SK-N-SH (cell line): ENCODE results near the gene CENPE. TPM values are rescaled to one million over a fixed set of nuclear protein-coding genes. Genes with fewer than 3 reads are reported as not detected.
A peak's percentile ranks its signal among the peaks of the same experiment; 100 is the strongest.

Source experiments
- CTCF ChIA-PET: fragments of 300-600, 350-600 bp; formaldehyde crosslinking; extraction: SDS; loops from one replicate; lab custom pipeline; 2021; lab: Yijun Ruan, JAX
- POLR2A ChIA-PET: fragments of 350-600 bp; sonication (Branson Sonifier 250); formaldehyde crosslinking; extraction: SDS; loops from one replicate; lab custom pipeline; 2020; ENCODE audit warnings: antibody characterized with exemption, inconsistent platforms; lab: Yijun Ruan, JAX
- DNase-seq: peaks from one replicate; pipeline ENCODE4 v3.0.0; 2012
- H2AFZ ChIP-seq: fragments of 200-600 bp; sonication (generic); 2 replicates; pipeline ENCODE4 v1.8.1; 2016; ENCODE audit warnings: antibody characterized with exemption, mild to moderate bottlenecking, low read depth
- H3F3A ChIP-seq: fragments of 200-600 bp; sonication (generic); replicated peaks from 2 replicates; pipeline ENCODE3; 2016; ENCODE audit warnings: antibody characterized with exemption, mild to moderate bottlenecking; ENCODE audit not compliant: insufficient read depth
- H3K27ac ChIP-seq, 2 experiments: fragments of 200-500 bp in 1 of 2; fragments of 200-600 bp in 1 of 2; sonication (Bioruptor generic) in 1 of 2; sonication (generic), shearing (Covaris generic) in 1 of 2; 2 replicates each; pipeline versions ENCODE4 v1.5.1 to v1.6.1; 2014 to 2016; ENCODE audit warnings: low read depth in 2 of 2, inconsistent platforms in 1 of 2, low read length in 1 of 2, mild to moderate bottlenecking in 1 of 2, mixed read lengths in 1 of 2
- H3K27me3 ChIP-seq: fragments of 200-600 bp; sonication (generic), shearing (Covaris generic); 2 replicates; pipeline ENCODE4 v1.6.1; 2016; ENCODE audit warnings: mixed run types; ENCODE audit not compliant: insufficient read depth
- H3K36me3 ChIP-seq, 2 experiments: fragments of 200-500 bp in 1 of 2; fragments of 200-600 bp in 1 of 2; sonication (Bioruptor generic) in 1 of 2; sonication (generic) in 1 of 2; replicated peaks in 1 of 2; 2 replicates each; pipeline versions ENCODE3 to v1.5.1; 2014 to 2016; ENCODE audit warnings: low read length in 1 of 2, mild to moderate bottlenecking in 1 of 2; ENCODE audit not compliant: insufficient read depth in 2 of 2, control insufficient read depth in 1 of 2
- H3K4me1 ChIP-seq, 2 experiments: fragments of 200-500 bp in 1 of 2; fragments of 200-600 bp in 1 of 2; sonication (Bioruptor generic) in 1 of 2; sonication (generic), shearing (Covaris generic) in 1 of 2; 2 replicates each; pipeline versions ENCODE4 v1.5.1 to v1.6.1; 2014 to 2016; ENCODE audit warnings: low read depth in 1 of 2, low read length in 1 of 2, mixed run types in 1 of 2; ENCODE audit not compliant: insufficient read depth in 2 of 2, control insufficient read depth in 1 of 2
- H3K4me2 ChIP-seq: fragments of 200-600 bp; sonication (generic), shearing (Covaris generic); 2 replicates; pipeline ENCODE4 v1.6.1; 2017; ENCODE audit warnings: mixed run types
- H3K4me3 ChIP-seq, 2 experiments: fragments of 200-500 bp in 1 of 2; fragments of 200-600 bp in 1 of 2; sonication (Bioruptor generic) in 1 of 2; sonication (generic), shearing (Covaris generic) in 1 of 2; 2 replicates each; pipeline versions ENCODE4 v1.5.1 to v1.8.1; 2014 to 2016; ENCODE audit warnings: low read depth in 2 of 2, inconsistent platforms in 1 of 2, low read length in 1 of 2, mild to moderate bottlenecking in 1 of 2, mixed read lengths in 1 of 2, moderate library complexity in 1 of 2
- H3K79me2 ChIP-seq: fragments of 200-600 bp; sonication (generic); 2 replicates; pipeline ENCODE4 v1.8.1; 2017; ENCODE audit warnings: mild to moderate bottlenecking; ENCODE audit not compliant: insufficient read depth
- H3K9ac ChIP-seq: fragments of 200-600 bp; sonication (generic); 2 replicates; pipeline ENCODE4 v1.6.1; 2017; ENCODE audit warnings: mixed run types
- H3K9me2 ChIP-seq: fragments of 200-600 bp; sonication (generic); 2 replicates; pipeline ENCODE4 v1.6.1; 2017; ENCODE audit warnings: mixed run types
- H3K9me3 ChIP-seq: fragments of 200-600 bp; sonication (generic); 2 replicates; pipeline ENCODE4 v1.6.1; 2017; ENCODE audit warnings: mixed run types, mild to moderate bottlenecking, moderate library complexity
- H4K20me1 ChIP-seq: fragments of 200-600 bp; sonication (generic); 2 replicates; pipeline ENCODE4 v1.6.1; 2017; ENCODE audit warnings: mild to moderate bottlenecking, mixed run types; ENCODE audit not compliant: insufficient read depth
- ELF1 ChIP-seq: IDR thresholded peaks from 2 replicates; pipeline ENCODE4 v1.4.0; 2012
- EP300 ChIP-seq, 2 experiments: IDR thresholded peaks; 2 replicates each; pipeline versions ENCODE4 v1.4.0 to v1.6.1; 2012; ENCODE audit warnings: borderline replicate concordance in 1 of 2, low read depth in 1 of 2, low read length in 1 of 2
- EZH2phosphoT487 ChIP-seq: fragments of 200-600 bp; sonication (generic); IDR thresholded peaks from 2 replicates; pipeline ENCODE4 v1.6.1; 2017; ENCODE audit warnings: low read depth, mixed run types, mild to moderate bottlenecking, antibody characterized with exemption, moderate library complexity, borderline replicate concordance
- FOXM1 ChIP-seq: IDR thresholded peaks from 2 replicates; pipeline ENCODE4 v1.4.0; 2012; ENCODE audit warnings: low read depth, mild to moderate bottlenecking
- GABPA ChIP-seq: IDR thresholded peaks from 2 replicates; pipeline ENCODE4 v1.4.0; 2012; ENCODE audit warnings: low read depth, mild to moderate bottlenecking
- GATA2 ChIP-seq: sonication (generic); formaldehyde crosslinking; IDR thresholded peaks from 2 replicates; pipeline ENCODE4 v1.5.0; 2020; ENCODE audit warnings: mild to moderate bottlenecking, missing genetic modification reagents
- MEF2A ChIP-seq: IDR thresholded peaks from 2 replicates; pipeline ENCODE4 v1.4.0; 2012; ENCODE audit warnings: low read depth, borderline replicate concordance
- MXI1 ChIP-seq: IDR thresholded peaks from 2 replicates; pipeline ENCODE4 v1.6.1; 2012; ENCODE audit warnings: mild to moderate bottlenecking, low read depth, low read length, improper control_type of control experiment
- NFIC ChIP-seq: IDR thresholded peaks from 2 replicates; pipeline ENCODE4 v1.4.0; 2012; ENCODE audit warnings: borderline replicate concordance
- POLR2AphosphoS5 ChIP-seq: IDR thresholded peaks from 2 replicates; pipeline ENCODE4 v1.6.1; 2012; ENCODE audit warnings: low read depth, low read length
- RAD21 ChIP-seq: IDR thresholded peaks from 2 replicates; pipeline ENCODE4 v1.6.1; 2012; ENCODE audit warnings: mild to moderate bottlenecking, low read length
- RCOR1 ChIP-seq: fragments of 150-350 bp; IDR thresholded peaks from 2 replicates; pipeline ENCODE4 v1.6.1; 2017; ENCODE audit warnings: antibody characterized with exemption, low read length
- RFX5 ChIP-seq: IDR thresholded peaks from 2 replicates; pipeline ENCODE4 v1.6.1; 2012; ENCODE audit warnings: mild to moderate bottlenecking, improper control_type of control experiment, low read length
- SMC3 ChIP-seq: IDR thresholded peaks from 2 replicates; pipeline ENCODE4 v1.6.1; 2012; ENCODE audit warnings: low read depth, low read length, improper control_type of control experiment
- YY1 ChIP-seq: IDR thresholded peaks from 2 replicates; pipeline ENCODE4 v1.4.0; 2012; ENCODE audit warnings: low read depth, mild to moderate bottlenecking
- WGBS: methylation state at CpG from one replicate; pipeline ENCODE4 v1.1.6; 2017; ENCODE audit warnings: low lambda C conversion rate; 5-methylcytosine and 5-hydroxymethylcytosine counted together
- polyA plus RNA-seq, 3 experiments: library from polyadenylated mRNA; depleted of rRNA; stranded (reverse); fragments of >200 nt; gene quantifications; 2 replicates each; pipeline ENCODE4 v1.2.3, GENCODE V29; 2012
- TF ChIP-seq, protein P1 (sequence below): IDR thresholded peaks from 2 replicates; pipeline ENCODE4 v1.6.1; 2012; ENCODE audit warnings: mild to moderate bottlenecking, low read depth, low read length, moderate library complexity
- TF ChIP-seq, protein P2 (sequence below): fragments of 200-600 bp; sonication (generic); IDR thresholded peaks from 2 replicates; pipeline ENCODE4 v1.6.1; 2017; ENCODE audit warnings: antibody characterized with exemption, mild to moderate bottlenecking, moderate library complexity
- TF ChIP-seq, protein P3 (sequence below): IDR thresholded peaks from 2 replicates; pipeline ENCODE4 v1.4.0; 2012; ENCODE audit warnings: low read depth, borderline replicate concordance

CENPE gene
- polyA plus RNA-seq, 1 of the 3 experiments (the other 2 are of a cell fraction): 1.7 TPM

DNA sequence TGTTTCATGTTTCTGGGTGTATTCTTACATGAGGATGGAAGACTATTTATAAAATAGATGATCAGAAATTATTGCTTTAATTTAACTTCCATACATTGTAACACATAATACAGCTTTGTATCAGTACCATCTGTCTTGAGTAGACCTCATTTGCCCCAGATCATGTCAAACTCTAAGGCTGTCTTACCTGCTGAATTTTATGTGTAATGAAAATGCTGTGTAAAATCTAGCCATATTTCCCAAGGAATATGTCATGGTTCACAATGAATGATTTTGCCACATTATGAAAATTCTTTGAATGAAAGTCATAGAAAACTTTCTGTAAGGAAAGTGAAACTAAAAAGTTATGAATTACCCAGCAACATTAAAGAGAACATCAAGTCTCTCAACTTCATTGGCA, 105.9 kb downstream of the CENPE start:
- H3K79me2 ChIP-seq: no peaks in the 10 kb centered on the region
- TF ChIP-seq FOXM1 (no peak), YY1 (no peak), MEF2A (no peak), GATA2 (CRISPR knock-in tag) (no peak)
- TF ChIP-seq, protein P1, sequence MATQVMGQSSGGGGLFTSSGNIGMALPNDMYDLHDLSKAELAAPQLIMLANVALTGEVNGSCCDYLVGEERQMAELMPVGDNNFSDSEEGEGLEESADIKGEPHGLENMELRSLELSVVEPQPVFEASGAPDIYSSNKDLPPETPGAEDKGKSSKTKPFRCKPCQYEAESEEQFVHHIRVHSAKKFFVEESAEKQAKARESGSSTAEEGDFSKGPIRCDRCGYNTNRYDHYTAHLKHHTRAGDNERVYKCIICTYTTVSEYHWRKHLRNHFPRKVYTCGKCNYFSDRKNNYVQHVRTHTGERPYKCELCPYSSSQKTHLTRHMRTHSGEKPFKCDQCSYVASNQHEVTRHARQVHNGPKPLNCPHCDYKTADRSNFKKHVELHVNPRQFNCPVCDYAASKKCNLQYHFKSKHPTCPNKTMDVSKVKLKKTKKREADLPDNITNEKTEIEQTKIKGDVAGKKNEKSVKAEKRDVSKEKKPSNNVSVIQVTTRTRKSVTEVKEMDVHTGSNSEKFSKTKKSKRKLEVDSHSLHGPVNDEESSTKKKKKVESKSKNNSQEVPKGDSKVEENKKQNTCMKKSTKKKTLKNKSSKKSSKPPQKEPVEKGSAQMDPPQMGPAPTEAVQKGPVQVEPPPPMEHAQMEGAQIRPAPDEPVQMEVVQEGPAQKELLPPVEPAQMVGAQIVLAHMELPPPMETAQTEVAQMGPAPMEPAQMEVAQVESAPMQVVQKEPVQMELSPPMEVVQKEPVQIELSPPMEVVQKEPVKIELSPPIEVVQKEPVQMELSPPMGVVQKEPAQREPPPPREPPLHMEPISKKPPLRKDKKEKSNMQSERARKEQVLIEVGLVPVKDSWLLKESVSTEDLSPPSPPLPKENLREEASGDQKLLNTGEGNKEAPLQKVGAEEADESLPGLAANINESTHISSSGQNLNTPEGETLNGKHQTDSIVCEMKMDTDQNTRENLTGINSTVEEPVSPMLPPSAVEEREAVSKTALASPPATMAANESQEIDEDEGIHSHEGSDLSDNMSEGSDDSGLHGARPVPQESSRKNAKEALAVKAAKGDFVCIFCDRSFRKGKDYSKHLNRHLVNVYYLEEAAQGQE: no peak
- TF ChIP-seq, all 33 proteins: peak for 0
- ChIA-PET CTCF (interaction anchor here (0.6 to 3.7 kb wide), 20 partner anchors 9 to 681 kb away, joined by 3 to 18 read pairs (median 6); partner anchors contain the start of gene SLC9B2), POLR2A (interaction anchor here (1.4 kb wide), 1 partner anchor 223 kb away, joined by 3 read pairs; the partner anchor contains the start of gene CISD2)
- Histone ChIP-seq H3K36me3 (peaks cover 34 to 54% of the 10 kb centered on the region in 2 experiments), H3F3A (no peaks in the 10 kb centered on the region), H3K9me3 (no peaks in the 10 kb centered on the region), H3K27me3 (no peaks in the 10 kb centered on the region), H3K9me2 (no peaks in the 10 kb centered on the region), H3K4me1 (no peaks in the 10 kb centered on the region; a peak in 1 of 4 replicates), H3K4me2 (peak overlapping the region; percentile 61), H3K9ac (peak overlapping the region; percentile 19; the same call in 1 of the 2 replicates), H3K4me3 (peak overlapping the region in 1 of 2 experiments; percentile 36; a peak in 2 of 4 replicates), H3K27ac (peak overlapping the region in 1 of 2 experiments; percentile 30; a peak in 1 of 4 replicates), H2AFZ (peak overlapping the region; percentile 60), H4K20me1 (no peaks in the 10 kb centered on the region)
- no peak for DNase-seq

DNA sequence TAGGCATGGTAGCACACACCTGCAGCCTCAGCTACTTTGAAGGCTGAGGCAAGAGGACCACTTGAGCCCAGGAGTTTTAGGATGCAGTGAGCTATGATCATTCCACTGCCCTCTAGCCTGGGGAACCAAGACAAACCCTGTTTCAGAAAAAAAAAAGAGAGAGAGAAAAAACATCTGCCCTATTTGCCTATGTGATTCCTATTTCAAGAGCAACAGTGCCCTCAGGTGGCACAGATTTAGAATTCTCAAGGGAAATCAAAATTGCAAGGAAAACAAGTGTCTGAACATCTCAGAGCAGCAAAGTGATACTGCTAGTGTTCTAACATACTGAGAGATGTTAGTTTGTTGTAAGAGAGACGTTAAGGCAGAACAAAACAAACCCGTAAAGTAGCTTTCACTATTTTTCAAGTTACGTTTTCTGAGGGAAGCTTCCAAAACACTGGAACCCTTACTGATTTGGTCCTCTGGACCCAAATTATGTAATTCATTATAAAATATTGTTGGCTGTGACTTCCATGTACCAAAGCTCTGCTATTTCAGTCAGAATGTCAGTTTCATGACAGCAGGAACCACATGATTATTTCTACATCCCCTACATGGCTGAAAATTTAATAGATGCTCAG, 106.4 kb downstream of the CENPE start:
- Histone ChIP-seq H3K4me1 (no peaks in the 10 kb centered on the region), H3K9me2 (no peaks in the 10 kb centered on the region), H3K4me2 (peak overlapping the region; percentile 61), H2AFZ (no peak overlapping the region), H3K4me3 (no peak overlapping the region; a peak in 1 of 4 replicates), H3K36me3 (peaks cover 37 to 59% of the 10 kb centered on the region in 2 experiments), H4K20me1 (no peaks in the 10 kb centered on the region), H3K27ac (peak overlapping the region in 1 of 2 experiments; percentile 30; a peak in 1 of 4 replicates), H3F3A (no peaks in the 10 kb centered on the region), H3K27me3 (no peaks in the 10 kb centered on the region), H3K79me2 (no peaks in the 10 kb centered on the region), H3K9ac (no peak overlapping the region), H3K9me3 (no peaks in the 10 kb centered on the region)
- POLR2A ChIA-PET: interaction anchor here (0.6 to 1.4 kb wide), 2 partner anchors 223 to 330 kb away, joined by 3 read pairs; partner anchors contain the start of gene CISD2
- WGBS: 32% methylated on average over 3 of the region's 3 CpGs
- CTCF ChIA-PET: interaction anchor here (0.6 to 4.9 kb wide), 28 partner anchors 7 to 680 kb away, joined by 3 to 26 read pairs (median 4); partner anchors contain the start of genes BDH2, NFKB1 and SLC9B2
- TF ChIP-seq, protein P2, sequence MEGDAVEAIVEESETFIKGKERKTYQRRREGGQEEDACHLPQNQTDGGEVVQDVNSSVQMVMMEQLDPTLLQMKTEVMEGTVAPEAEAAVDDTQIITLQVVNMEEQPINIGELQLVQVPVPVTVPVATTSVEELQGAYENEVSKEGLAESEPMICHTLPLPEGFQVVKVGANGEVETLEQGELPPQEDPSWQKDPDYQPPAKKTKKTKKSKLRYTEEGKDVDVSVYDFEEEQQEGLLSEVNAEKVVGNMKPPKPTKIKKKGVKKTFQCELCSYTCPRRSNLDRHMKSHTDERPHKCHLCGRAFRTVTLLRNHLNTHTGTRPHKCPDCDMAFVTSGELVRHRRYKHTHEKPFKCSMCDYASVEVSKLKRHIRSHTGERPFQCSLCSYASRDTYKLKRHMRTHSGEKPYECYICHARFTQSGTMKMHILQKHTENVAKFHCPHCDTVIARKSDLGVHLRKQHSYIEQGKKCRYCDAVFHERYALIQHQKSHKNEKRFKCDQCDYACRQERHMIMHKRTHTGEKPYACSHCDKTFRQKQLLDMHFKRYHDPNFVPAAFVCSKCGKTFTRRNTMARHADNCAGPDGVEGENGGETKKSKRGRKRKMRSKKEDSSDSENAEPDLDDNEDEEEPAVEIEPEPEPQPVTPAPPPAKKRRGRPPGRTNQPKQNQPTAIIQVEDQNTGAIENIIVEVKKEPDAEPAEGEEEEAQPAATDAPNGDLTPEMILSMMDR: peak; percentile 76
- no peak for TF ChIP-seq GABPA
- no peak for TF ChIP-seq EZH2phosphoT487
- TF ChIP-seq NFIC: no peak
- no peak for TF ChIP-seq POLR2AphosphoS5
- TF ChIP-seq EP300 (IDR thresholded peaks at IDR 0.05; ENCODE audit: borderline replicate concordance in 1 of 2, low read depth in 1 of 2, low read length in 1 of 2): no peak
- TF ChIP-seq RCOR1: no peak
- peak; percentile 93 for TF ChIP-seq RAD21
- TF ChIP-seq RFX5: peak; percentile 56
- TF ChIP-seq, protein P3, sequence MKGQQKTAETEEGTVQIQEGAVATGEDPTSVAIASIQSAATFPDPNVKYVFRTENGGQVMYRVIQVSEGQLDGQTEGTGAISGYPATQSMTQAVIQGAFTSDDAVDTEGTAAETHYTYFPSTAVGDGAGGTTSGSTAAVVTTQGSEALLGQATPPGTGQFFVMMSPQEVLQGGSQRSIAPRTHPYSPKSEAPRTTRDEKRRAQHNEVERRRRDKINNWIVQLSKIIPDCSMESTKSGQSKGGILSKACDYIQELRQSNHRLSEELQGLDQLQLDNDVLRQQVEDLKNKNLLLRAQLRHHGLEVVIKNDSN: no peak
- TF ChIP-seq SMC3: peak; percentile 74
- TF ChIP-seq ELF1: no peak
- TF ChIP-seq MXI1: peak; percentile 17; the same call in 1 of the 2 replicates
- DNase-seq: peak; percentile 39
